K562 (cell line): ENCODE data around the gene ZNF460. TPM values are rescaled to one million over a fixed set of nuclear protein-coding genes. Genes with fewer than 3 reads are reported as not detected.

Experiments used
- AFF1 ChIP-seq, 2 experiments: fragments of 450-650 bp; IDR thresholded peaks; 2 replicates each; pipeline ENCODE4 v1.6.1; 2018; ENCODE audit warnings: mild to moderate bottlenecking in 2 of 2, low read depth in 1 of 2; ENCODE audit not compliant: partially characterized antibody in 2 of 2
- CBX8 ChIP-seq: fragments of 200-600 bp; sonication (generic); IDR thresholded peaks from 2 replicates; pipeline ENCODE4 v1.6.1; 2012; ENCODE audit warnings: borderline replicate concordance, mixed run types, low read depth, mild to moderate bottlenecking, moderate library complexity, mixed read lengths, low read length, control low read depth, inconsistent platforms; ENCODE audit not compliant: poor library complexity, severe bottlenecking; ENCODE audit errors: extremely low read depth
- CHD2 ChIP-seq: IDR thresholded peaks from 2 replicates; pipeline ENCODE4 v1.6.1; 2011; ENCODE audit warnings: low read depth, low read length
- CTBP1 ChIP-seq: fragments of 450-650 bp; IDR thresholded peaks from 2 replicates; pipeline ENCODE4 v1.6.1; 2016; ENCODE audit warnings: borderline replicate concordance
- MBD1 ChIP-seq: fragments of 250-450 bp; sonication (Bioruptor Pico); IDR thresholded peaks from 2 replicates; pipeline ENCODE4 v1.8.0; 2022; ENCODE audit warnings: inconsistent platforms
- MTA3 ChIP-seq: fragments of 450-650 bp; formaldehyde crosslinking; IDR thresholded peaks from 2 replicates; pipeline ENCODE4 v1.6.1; 2017; ENCODE audit warnings: mild to moderate bottlenecking, borderline replicate concordance
- NR2C1 ChIP-seq, 2 experiments: fragments of 450-650 bp; IDR thresholded peaks; 2 replicates each; pipeline ENCODE4 v1.6.1; 2017; ENCODE audit warnings: mild to moderate bottlenecking in 2 of 2, antibody characterized with exemption in 1 of 2, inconsistent platforms in 1 of 2, missing compliant biosample characterization in 1 of 2, missing genetic modification characterization in 1 of 2
- POU5F1 ChIP-seq: fragments of 150-350 bp; IDR thresholded peaks from 2 replicates; pipeline ENCODE4 v1.6.1; 2014; ENCODE audit warnings: borderline replicate concordance, low read length, low read depth, mild to moderate bottlenecking; ENCODE audit not compliant: partially characterized antibody
- ZBTB40 ChIP-seq, 2 experiments: fragments of 450-650 bp in 1 of 2; sonication (generic) in 1 of 2; formaldehyde crosslinking in 1 of 2; IDR thresholded peaks; 2 replicates each; pipeline versions ENCODE4 v1.7.1 to v1.9.0; 2016 to 2022; ENCODE audit warnings: inconsistent platforms in 1 of 2, mild to moderate bottlenecking in 1 of 2, missing genetic modification reagents in 1 of 2
- polyA plus RNA-seq, 8 experiments: library from polyadenylated mRNA; depleted of rRNA in 4 of 8; stranded (reverse) in 5 of 8; unstranded in 3 of 8; fragments of >200 nt; fragmentation: Nextera tagmentation in 2 of 8; fragmentation: Illumina TruSeq in 1 of 8; extraction: Ambion mirVana in 2 of 8; extraction: Trizol in 1 of 8; gene quantifications; 2 replicates each; pipeline versions ENCODE4 v1.2.1 to v1.2.3, GENCODE V29; 2011 to 2014; ENCODE audit warnings: inconsistent platforms in 1 of 8, missing spikeins in 1 of 8
- total RNA-seq, 7 experiments: library from RNA; depleted of rRNA in 6 of 7; stranded (reverse); fragments of >200 nt in 6 of 7; fragmentation: Illumina TruSeq in 2 of 7; extraction: Trizol in 2 of 7; gene quantifications; 2 replicates each; pipeline versions ENCODE4 v1.2.1 to v1.2.3, GENCODE V29; 2011 to 2021; ENCODE audit warnings: low replicate concordance in 1 of 7

ZNF460 gene
- total and polyA plus RNA-seq, 9 of the 15 experiments (the other 6 are each of a cell fraction or from before 2014, with no cell fraction given): 0.45 to 36.2 (median 16.6) TPM

- peak; percentile 96 for TF ChIP-seq ZBTB40 (IDR thresholded peaks at IDR 0.05)
- TF ChIP-seq ZBTB40 (CRISPR knock-in tag; IDR thresholded peaks at IDR 0.05): no peak
- peak in 1 of 2 experiments; percentile 25 for TF ChIP-seq AFF1 (IDR thresholded peaks at IDR 0.05; ENCODE audit: low read depth in 1 of 2, partially characterized antibody in 2 of 2)
- no peak for TF ChIP-seq CBX8
- peak; percentile 55; the same call in 1 of the 2 replicates for TF ChIP-seq CTBP1
- peak; percentile 18 for TF ChIP-seq POU5F1
- peak; percentile 65; the same call in 1 of the 2 replicates for TF ChIP-seq MTA3
- TF ChIP-seq NR2C1 (IDR thresholded peaks at IDR 0.05): no peak; the same call in 1 of the 2 replicates
- peak; percentile 56 for TF ChIP-seq NR2C1 (tag; IDR thresholded peaks at IDR 0.05)
- peak; percentile 61 for TF ChIP-seq CHD2
- 0 out of 2 replicates have a peak, but pooled peaks have one; percentile 14 for TF ChIP-seq MBD1
Measured at GRCh38 chr19:57240311-57241090, 39.8 kb upstream of the ZNF460 start, which contains the start of gene ZNF805 (continued).
